Measurements from ENCODE around the gene GRM7.

Gene GRM7

GRCh38 chr3:7062714-7063113, 201.8 kb downstream of the GRM7 start:
- DNase-seq (ENCODE audit: low read depth) = no peak
- H3K4me3 ChIP-seq (ENCODE audit: low read depth, low read length) = no peak overlapping the region
- TF ChIP-seq CTCF (conservative IDR thresholded peaks at IDR 0.05; ENCODE audit: low read depth, low read length) = no peak

- no peak overlapping the region for H3K4me3 ChIP-seq (ENCODE audit: low read depth, low read length)
- TF ChIP-seq CTCF (conservative IDR thresholded peaks at IDR 0.05; ENCODE audit: low read depth, low read length) = no peak
- DNase-seq (ENCODE audit: low read depth) = no peak
Observed at GRCh38 chr3:7070461-7070860, 209.5 kb downstream of the GRM7 start.

GRCh38 chr3:7074217-7074616, 213.3 kb downstream of the GRM7 start:
- no peak for TF ChIP-seq CTCF (conservative IDR thresholded peaks at IDR 0.05; ENCODE audit: low read depth, low read length)
- no peak overlapping the region for H3K4me3 ChIP-seq (ENCODE audit: low read depth, low read length)
- no peak for DNase-seq (ENCODE audit: low read depth)

GRCh38 chr3:7075117-7075516, 214.2 kb downstream of the GRM7 start:
- H3K4me3 ChIP-seq (ENCODE audit: low read depth, low read length) = no peak overlapping the region
- DNase-seq (ENCODE audit: low read depth) = no peak
- TF ChIP-seq CTCF (conservative IDR thresholded peaks at IDR 0.05; ENCODE audit: low read depth, low read length) = no peak

DNA sequence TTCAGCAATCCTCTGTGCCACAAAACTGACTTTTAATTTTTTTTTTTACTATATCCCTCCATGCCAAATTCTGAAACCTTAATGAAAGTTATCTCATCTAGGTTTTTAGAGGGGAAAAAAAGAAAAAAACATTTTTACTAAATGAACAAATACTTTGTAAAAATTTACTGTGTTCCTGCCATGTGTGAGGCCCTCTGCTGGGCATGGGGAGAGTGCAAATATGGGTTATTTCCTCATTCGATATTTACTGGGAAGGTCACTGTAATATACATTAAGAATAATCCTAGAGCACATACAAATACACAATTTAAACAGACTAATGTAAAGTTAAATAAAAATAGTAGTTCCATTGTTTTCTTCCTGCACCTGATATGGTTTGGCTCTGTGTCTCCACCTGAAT, 215.0 kb downstream of the GRM7 start:
- TF ChIP-seq CTCF (conservative IDR thresholded peaks at IDR 0.05; ENCODE audit: low read depth, low read length) = peak; percentile 4
- DNase-seq (ENCODE audit: low read depth) = no peak
- H3K4me3 ChIP-seq (ENCODE audit: low read depth, low read length) = no peak overlapping the region

DNA sequence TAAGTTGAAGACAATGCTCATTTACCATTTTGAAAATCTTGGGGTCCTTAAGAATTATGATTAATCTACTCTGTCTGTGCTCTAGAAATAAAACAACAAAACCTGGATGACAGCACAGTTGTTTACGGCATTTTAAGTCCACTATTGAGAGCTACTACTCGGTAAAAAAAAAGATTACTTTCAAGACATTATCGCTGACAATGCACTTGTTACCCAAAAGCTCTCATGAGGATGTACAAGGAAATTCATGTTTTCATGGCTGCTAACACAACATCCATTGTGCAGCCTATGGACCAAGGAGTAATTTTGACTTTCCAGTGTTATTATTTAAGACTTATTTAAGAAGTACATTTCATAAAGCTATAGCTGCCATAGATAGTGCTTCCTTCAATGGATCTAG, 221.3 kb downstream of the GRM7 start:
- TF ChIP-seq CTCF (conservative IDR thresholded peaks at IDR 0.05; ENCODE audit: low read depth, low read length) = no peak
- no peak for DNase-seq (ENCODE audit: low read depth)
- H3K4me3 ChIP-seq (ENCODE audit: low read depth, low read length) = no peak overlapping the region

DNA sequence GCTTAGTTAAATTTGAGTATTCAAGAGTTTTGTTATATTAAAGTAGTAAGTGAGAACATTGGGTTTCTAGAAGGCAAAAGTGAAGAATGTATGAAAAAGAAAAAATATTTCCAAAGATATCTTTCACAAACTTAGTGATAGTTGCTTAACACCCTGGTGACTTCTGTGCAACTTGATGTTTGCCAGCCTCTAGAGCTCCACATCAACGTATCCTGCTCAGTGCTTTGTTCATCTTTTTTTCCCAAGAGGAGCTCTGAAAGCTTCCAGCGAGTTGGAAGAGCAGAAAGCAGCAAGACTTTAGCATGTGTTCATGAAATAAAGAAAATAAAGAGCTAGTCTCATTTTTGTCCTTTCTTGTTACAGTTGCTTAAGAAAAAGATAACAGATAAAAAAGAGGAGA, 225.5 kb downstream of the GRM7 start:
- no peak for TF ChIP-seq CTCF (conservative IDR thresholded peaks at IDR 0.05; ENCODE audit: low read depth, low read length)
- DNase-seq (ENCODE audit: low read depth) = no peak
- H3K4me3 ChIP-seq (ENCODE audit: low read depth, low read length) = no peak overlapping the region

Measured in choroid plexus epithelial cell (primary cell).